GM12878 (cell line): ENCODE measurements around the gene DNAJC7. TPM values are rescaled to one million over a fixed set of nuclear protein-coding genes. Genes with fewer than 3 reads are reported as not detected.
A peak's percentile ranks its signal among the peaks of the same experiment; 100 is the strongest.

Experiments used
- BACH1 ChIP-seq: fragments of 450-650 bp; IDR thresholded peaks from 2 replicates; pipeline ENCODE4 v1.6.1; 2017; ENCODE audit warnings: mild to moderate bottlenecking, borderline replicate concordance
- BCLAF1 ChIP-seq: fragments of 450-650 bp; IDR thresholded peaks from 2 replicates; pipeline ENCODE4 v1.6.1; 2017; ENCODE audit warnings: antibody characterized with exemption, mild to moderate bottlenecking, moderate library complexity
- BMI1 ChIP-seq: fragments of 450-650 bp; IDR thresholded peaks from 2 replicates; pipeline ENCODE4 v1.6.1; 2016; ENCODE audit warnings: mild to moderate bottlenecking, moderate library complexity, borderline replicate concordance
- CBFB ChIP-seq: IDR thresholded peaks from 2 replicates; pipeline ENCODE4 v1.6.1; 2016; ENCODE audit warnings: antibody characterized with exemption, low read depth
- CEBPZ ChIP-seq: fragments of 150-350 bp; IDR thresholded peaks from 2 replicates; pipeline ENCODE4 v1.6.1; 2016; ENCODE audit warnings: low read depth, low read length
- DPF2 ChIP-seq: fragments of 450-650 bp; IDR thresholded peaks from 2 replicates; pipeline ENCODE4 v1.6.1; 2017; ENCODE audit warnings: mild to moderate bottlenecking
- EED ChIP-seq: sonication (generic); IDR thresholded peaks from 2 replicates; pipeline ENCODE4 v1.6.1; 2016; ENCODE audit warnings: antibody characterized with exemption, low read depth
- GABPA ChIP-seq: IDR thresholded peaks from 2 replicates; pipeline ENCODE4 v1.6.1; 2014; ENCODE audit warnings: antibody characterized with exemption, low read depth, mild to moderate bottlenecking, inconsistent platforms
- JUNB ChIP-seq: IDR thresholded peaks from 2 replicates; pipeline ENCODE4 v1.6.1; 2016; ENCODE audit warnings: antibody characterized with exemption, mild to moderate bottlenecking
- MLLT1 ChIP-seq: fragments of 450-650 bp; IDR thresholded peaks from 2 replicates; pipeline ENCODE4 v1.6.1; 2016; ENCODE audit warnings: mild to moderate bottlenecking
- MYC ChIP-seq: IDR thresholded peaks from 2 replicates; pipeline ENCODE4 v1.6.1; 2011; ENCODE audit warnings: mild to moderate bottlenecking, low read length, moderate library complexity, inconsistent platforms; ENCODE audit not compliant: insufficient read depth, insufficient replicate concordance, insufficient read length, severe bottlenecking
- NFYB ChIP-seq: IDR thresholded peaks from 2 replicates; pipeline ENCODE4 v1.6.1; 2011; ENCODE audit warnings: low read depth, mild to moderate bottlenecking, low read length, improper control_type of control experiment, moderate library complexity; ENCODE audit not compliant: insufficient read depth
- PKNOX1 ChIP-seq: fragments of 450-650 bp; IDR thresholded peaks from 2 replicates; pipeline ENCODE4 v1.6.1; 2016; ENCODE audit warnings: mild to moderate bottlenecking
- REST ChIP-seq: IDR thresholded peaks from 2 replicates; pipeline ENCODE4 v1.6.1; 2012; ENCODE audit warnings: mild to moderate bottlenecking, low read depth, low read length
- STAT3 ChIP-seq: IDR thresholded peaks from 2 replicates; pipeline ENCODE4 v1.6.1; 2011; ENCODE audit warnings: low read depth, low read length, improper control_type of control experiment
- YY1 ChIP-seq: IDR thresholded peaks from 2 replicates; pipeline ENCODE4 v1.6.1; 2011; ENCODE audit warnings: low read depth, mild to moderate bottlenecking, low read length
- ZNF24 ChIP-seq: fragments of 450-650 bp; IDR thresholded peaks from 2 replicates; pipeline ENCODE4 v1.6.1; 2017; ENCODE audit warnings: antibody characterized with exemption, mild to moderate bottlenecking
- polyA plus RNA-seq, 11 experiments: library from polyadenylated mRNA; depleted of rRNA in 4 of 11; unstranded in 6 of 11; stranded (reverse) in 5 of 11; fragments of >200 nt; fragmentation: Nextera tagmentation in 4 of 11; fragmentation: Illumina TruSeq in 1 of 11; extraction: Ambion mirVana in 4 of 11; extraction: Trizol in 1 of 11; gene quantifications; 1 replicate in 1 of 11; 2 replicates in 10 of 11; pipeline versions ENCODE4 v1.2.1 to v1.2.3, GENCODE V29; 2011 to 2016; ENCODE audit warnings: inconsistent platforms in 2 of 11, missing spikeins in 2 of 11, low read depth in 1 of 11
- total RNA-seq, 4 experiments: library from RNA; depleted of rRNA in 3 of 4; stranded (reverse); fragments of >200 nt in 3 of 4; fragmentation: Illumina TruSeq in 1 of 4; extraction: Trizol in 1 of 4; gene quantifications; 2 replicates each; pipeline versions ENCODE4 v1.2.1 to v1.2.3, GENCODE V29; 2013 to 2021

The DNAJC7 gene
- total and polyA plus RNA-seq, 10 of the 15 experiments (the other 5 are each of a cell fraction or from before 2014, with no cell fraction given), result 60.1 to 173 (median 94.9) TPM

GRCh38 chr17:41966463-41967140 is 50.6 kb downstream of the DNAJC7 start, which contains the start of gene CNP (continued):
- TF ChIP-seq JUNB, result no peak
- TF ChIP-seq NFYB, result no peak
- no peak for TF ChIP-seq PKNOX1
- no peak for TF ChIP-seq STAT3
- peak; percentile 57; the same call in 1 of the 2 replicates for TF ChIP-seq ZNF24
- no peak for TF ChIP-seq EED
- TF ChIP-seq GABPA, result no peak
- TF ChIP-seq CBFB, result peak; percentile 19; the same call in 1 of the 2 replicates
- no peak for TF ChIP-seq REST
- TF ChIP-seq DPF2, result peak; percentile 81
- TF ChIP-seq MYC, result no peak
- TF ChIP-seq YY1, result 0 out of 2 replicates have a peak, but pooled peaks have one; percentile 72
- TF ChIP-seq CEBPZ, result no peak
- TF ChIP-seq BMI1, result no peak
- TF ChIP-seq BACH1, result peak; percentile 75
- no peak for TF ChIP-seq MLLT1
- TF ChIP-seq BCLAF1, result no peak
